Stimulated activated CD4-positive, alpha-beta T cell treated with anti-CD3 and anti-CD28 coated beads, Interleukin-12 subunit alpha, Interleukin-12 subunit beta, amount 100 ng/mL, for 4 hours (primary cell): Measurements from ENCODE around the gene SLC16A1.
A peak's percentile ranks its signal among the peaks of the same experiment; 100 is the strongest.
"Not testable (repeated sequence)": the region's sequence is repeated elsewhere in the genome, so short reads cannot be mapped to it uniquely, and the experiment has no call there.

ENCODE experiments used
- DNase-seq: peaks from one replicate; pipeline ENCODE4 v3.0.0-alpha.2; 2020

SLC16A1 gene

GRCh38 chr1:112955773-112956543 is at the start of gene SLC16A1:
Gene SLC16A1 (minus strand): TSS chr1:112956196. CDS start chr1:112929308, 26,888 bp downstream.
- peak; percentile 93 for DNase-seq

- no peak for DNase-seq
Observed at GRCh38 chr1:113003751-113004690, 48.0 kb upstream of the SLC16A1 start.

- no peak for DNase-seq
Observed at GRCh38 chr1:113002297-113002696, 46.3 kb upstream of the SLC16A1 start.

- no peak for DNase-seq
Observed at GRCh38 chr1:112998592-112999235, 42.7 kb upstream of the SLC16A1 start.

- DNase-seq, result no peak
Observed at GRCh38 chr1:112997781-112998180, 41.8 kb upstream of the SLC16A1 start.

GRCh38 chr1:112995890-112996289 is 39.9 kb upstream of the SLC16A1 start:
- no peak for DNase-seq

- not testable (repeated sequence) for DNase-seq
Observed at GRCh38 chr1:112995021-112995420, 39.0 kb upstream of the SLC16A1 start.

GRCh38 chr1:112992780-112993179 is 36.8 kb upstream of the SLC16A1 start:
- DNase-seq, result no peak

GRCh38 chr1:112991402-112992120 is 35.6 kb upstream of the SLC16A1 start:
- no peak for DNase-seq

- no peak for DNase-seq
Observed at GRCh38 chr1:112990271-112990670, 34.3 kb upstream of the SLC16A1 start.

GRCh38 chr1:112988367-112988766 is 32.4 kb upstream of the SLC16A1 start:
- no peak for DNase-seq

GRCh38 chr1:112985123-112985522 is 29.1 kb upstream of the SLC16A1 start:
- no peak for DNase-seq

- DNase-seq, result no peak
Observed at GRCh38 chr1:112983537-112984131, 27.6 kb upstream of the SLC16A1 start.

- no peak for DNase-seq
Observed at GRCh38 chr1:112982853-112983536, 27.0 kb upstream of the SLC16A1 start.

- DNase-seq, result no peak
Observed at GRCh38 chr1:112982328-112982727, 26.3 kb upstream of the SLC16A1 start.

- DNase-seq, result not testable (repeated sequence)
Observed at GRCh38 chr1:112981834-112982233, 25.8 kb upstream of the SLC16A1 start.

- no peak for DNase-seq
Observed at GRCh38 chr1:112981426-112981825, 25.4 kb upstream of the SLC16A1 start.

GRCh38 chr1:112975336-112975735 is 19.3 kb upstream of the SLC16A1 start:
- no peak for DNase-seq

- no peak for DNase-seq
Observed at GRCh38 chr1:112974646-112975045, 18.6 kb upstream of the SLC16A1 start.

- no peak for DNase-seq
Observed at GRCh38 chr1:112973788-112974187, 17.8 kb upstream of the SLC16A1 start.

- no peak for DNase-seq
Observed at GRCh38 chr1:112971006-112971405, 15.0 kb upstream of the SLC16A1 start.

- no peak for DNase-seq
Observed at GRCh38 chr1:112964347-112964746, 8.4 kb upstream of the SLC16A1 start.
